HG03097 (cell line): ENCODE data around the gene VARS2.

Experiments
- ATAC-seq: cut with Tn5 transposase; IDR thresholded peaks from one replicate; pipeline ENCODE4 v1.9.1; 2021; ENCODE audit not compliant: unreplicated experiment, low FRiP score

Gene VARS2

DNA sequence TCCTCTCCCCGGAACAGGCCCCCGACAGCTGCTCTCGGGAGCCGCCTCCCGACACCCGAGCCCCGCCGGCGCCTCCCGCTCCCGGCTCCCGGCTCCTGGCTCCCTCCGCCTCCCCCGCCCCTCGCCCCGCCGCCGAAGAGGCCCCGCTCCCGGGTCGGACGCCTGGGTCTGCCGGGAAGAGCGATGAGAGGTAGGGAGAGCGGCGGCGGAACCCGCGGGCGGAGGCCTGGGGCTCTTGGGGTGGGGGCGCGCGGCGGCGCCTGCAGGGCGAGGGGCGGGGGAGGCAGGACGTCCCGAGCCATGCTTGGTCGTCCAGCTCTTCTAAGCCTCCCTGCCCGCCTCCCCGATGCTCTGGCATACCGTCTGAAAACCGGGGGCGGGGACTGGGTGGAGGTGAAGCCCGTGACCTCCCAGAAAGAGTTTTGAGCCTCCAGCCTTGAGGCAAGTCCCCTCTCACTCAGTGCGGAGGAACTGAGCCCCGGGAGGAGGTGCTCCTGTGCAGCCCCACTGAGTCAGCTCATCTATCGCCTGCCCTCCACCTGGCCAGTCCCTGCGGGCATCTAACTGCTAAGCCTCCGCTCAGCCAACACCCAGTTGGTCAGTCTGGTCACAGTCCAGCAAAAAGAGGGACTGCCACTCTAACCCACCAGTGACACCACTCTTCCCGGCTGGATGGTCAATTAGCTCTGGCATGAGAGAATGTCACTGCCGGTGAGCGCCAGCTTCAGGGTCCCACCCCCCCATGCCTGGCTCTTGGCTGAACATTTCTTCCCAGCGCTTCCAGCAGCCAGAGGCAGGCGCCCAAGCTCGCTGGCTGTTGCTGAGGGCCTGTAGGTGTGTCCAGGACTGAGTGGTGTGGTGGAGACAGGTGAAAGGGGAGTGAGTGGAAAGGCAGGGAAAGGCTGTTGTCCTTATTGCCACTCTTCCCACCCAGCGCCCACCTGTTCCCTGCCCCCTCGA lies 29.2 kb upstream of the VARS2 start:
- ATAC-seq: no peak

DNA sequence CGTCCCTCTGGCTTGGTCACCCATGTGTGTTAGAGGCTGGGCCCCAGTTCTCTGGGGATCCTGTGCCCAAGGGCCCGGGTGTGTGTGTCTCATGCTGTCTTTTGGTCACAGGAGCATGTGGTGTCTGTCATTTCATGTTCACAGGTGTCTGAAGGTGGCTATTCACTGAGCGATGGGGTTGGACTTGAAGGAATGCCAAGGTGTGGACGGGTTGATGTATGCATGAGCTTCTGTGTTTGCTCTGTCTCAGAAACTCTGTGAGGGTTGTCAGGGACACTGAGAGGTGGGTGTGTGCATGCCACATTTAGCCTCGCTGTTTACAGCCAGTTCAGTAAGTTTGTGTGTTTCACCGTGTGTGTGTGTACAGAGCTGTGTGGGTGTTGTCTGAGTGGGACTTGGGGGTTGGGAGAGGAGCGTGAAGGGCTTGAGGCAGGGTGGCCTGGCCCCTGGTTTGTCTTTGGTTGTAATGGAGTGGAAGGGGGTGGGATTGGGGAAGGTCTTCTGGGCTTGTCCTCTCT lies 28.5 kb upstream of the VARS2 start:
- ATAC-seq: no peak

- ATAC-seq: no peak
Observed at GRCh38 chr6:30885999-30886896, 27.8 kb upstream of the VARS2 start.

GRCh38 chr6:30886897-30887255 lies 27.2 kb upstream of the VARS2 start:
- ATAC-seq: no peak

DNA sequence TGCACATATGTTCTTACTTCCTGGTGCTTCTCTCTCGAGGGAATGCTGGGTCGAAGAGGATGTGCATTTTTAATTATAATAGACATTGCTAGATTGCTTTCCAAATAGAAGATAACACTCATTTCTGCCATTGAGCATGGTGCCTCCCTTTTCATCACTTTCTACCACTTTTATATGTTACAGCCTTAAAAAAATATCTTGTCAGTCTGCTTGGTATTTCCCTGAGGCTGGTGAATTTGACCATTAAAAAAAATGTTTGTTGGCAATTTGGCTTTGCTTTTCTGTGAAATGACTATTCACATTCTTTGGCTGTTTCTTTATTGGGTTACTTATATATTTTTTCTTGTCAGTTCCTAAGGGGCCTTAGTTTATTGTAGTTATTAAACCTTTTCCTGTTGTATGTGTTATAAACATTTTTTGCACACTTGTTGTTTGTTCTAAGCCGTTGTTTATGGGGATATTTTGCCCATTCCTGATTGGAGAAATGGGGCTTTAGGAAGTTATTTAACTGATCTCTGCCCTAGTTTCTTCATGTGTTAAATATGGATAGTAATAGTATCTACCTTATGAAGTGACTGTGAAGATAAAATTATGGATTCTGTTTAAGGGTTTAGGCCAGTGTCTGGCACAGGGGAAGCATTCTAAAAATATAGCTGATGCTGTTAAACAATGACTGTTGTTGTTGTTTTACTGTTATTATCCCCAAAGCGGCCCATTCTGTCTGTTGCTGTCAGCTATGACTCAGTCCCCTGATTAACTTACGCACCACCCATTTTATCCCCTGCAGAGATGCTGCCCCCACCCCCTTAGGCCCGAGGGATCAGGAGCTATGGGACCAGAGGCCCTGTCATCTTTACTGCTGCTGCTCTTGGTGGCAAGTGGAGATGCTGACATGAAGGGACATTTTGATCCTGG lies 25.9 kb upstream of the VARS2 start:
- no peak for ATAC-seq

GRCh38 chr6:30888816-30889495 lies 25.1 kb upstream of the VARS2 start:
- ATAC-seq: no peak

GRCh38 chr6:30889496-30889885 lies 24.5 kb upstream of the VARS2 start:
- ATAC-seq: no peak

DNA sequence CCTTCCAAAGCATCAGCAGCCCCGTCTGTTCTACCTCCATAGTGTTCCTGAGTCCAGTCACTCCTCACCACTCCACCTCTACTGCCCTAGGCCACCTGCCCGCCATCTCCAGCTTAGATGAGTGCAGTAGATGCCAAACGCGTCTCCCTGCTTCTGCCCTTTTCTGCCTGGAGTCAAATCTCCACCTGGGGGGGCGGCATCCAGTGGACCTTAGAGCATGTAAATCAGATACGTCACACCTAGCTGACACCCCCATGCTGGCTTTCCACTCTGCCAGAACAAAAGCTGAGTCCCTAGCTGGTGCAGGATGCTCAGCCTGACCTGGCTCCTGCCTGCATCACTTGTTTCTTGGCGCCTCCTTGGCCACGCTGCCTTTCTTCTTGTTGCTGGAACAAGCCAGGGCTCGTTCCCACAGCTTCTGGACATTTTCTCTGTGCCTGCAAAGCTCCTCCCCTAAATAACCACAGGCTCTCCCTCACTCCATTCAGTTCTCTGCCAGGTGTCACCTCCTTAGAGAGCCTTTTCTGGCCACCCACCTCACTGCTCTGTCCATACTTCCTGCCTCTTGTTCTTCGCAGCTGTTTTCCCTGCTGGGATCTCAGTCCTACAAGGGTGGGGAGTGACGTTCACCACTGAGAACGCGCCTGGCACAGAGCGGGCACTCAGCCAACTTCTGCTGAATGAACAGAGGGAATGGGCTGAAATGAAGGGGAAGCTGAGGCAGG lies 24.0 kb upstream of the VARS2 start:
- ATAC-seq: no peak

GRCh38 chr6:30890646-30891449 lies 23.2 kb upstream of the VARS2 start:
- no peak for ATAC-seq

GRCh38 chr6:30891450-30891723 lies 22.7 kb upstream of the VARS2 start:
- no peak for ATAC-seq

DNA sequence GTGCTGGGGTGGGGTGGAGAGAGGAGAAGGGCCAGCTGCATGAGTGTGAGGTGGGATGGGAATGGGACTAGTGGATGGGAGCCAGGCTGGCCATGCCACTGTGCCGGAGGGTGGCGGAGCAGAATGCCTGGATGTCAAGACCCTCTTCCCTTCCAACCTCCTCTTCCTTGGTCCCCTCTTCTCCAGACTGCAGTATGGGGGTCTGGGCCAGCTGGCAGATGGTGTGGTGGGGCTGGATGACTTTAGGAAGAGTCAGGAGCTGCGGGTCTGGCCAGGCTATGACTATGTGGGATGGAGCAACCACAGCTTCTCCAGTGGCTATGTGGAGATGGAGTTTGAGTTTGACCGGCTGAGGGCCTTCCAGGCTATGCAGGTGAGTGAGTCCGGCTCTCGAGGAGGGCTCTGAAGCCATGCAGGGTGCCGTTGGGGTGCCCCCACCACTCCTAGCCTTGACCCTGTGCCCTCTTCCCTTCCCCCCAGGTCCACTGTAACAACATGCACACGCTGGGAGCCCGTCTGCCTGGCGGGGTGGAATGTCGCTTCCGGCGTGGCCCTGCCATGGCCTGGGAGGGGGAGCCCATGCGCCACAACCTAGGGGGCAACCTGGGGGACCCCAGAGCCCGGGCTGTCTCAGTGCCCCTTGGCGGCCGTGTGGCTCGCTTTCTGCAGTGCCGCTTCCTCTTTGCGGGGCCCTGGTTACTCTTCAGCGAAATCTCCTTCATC lies 22.1 kb upstream of the VARS2 start:
- no peak for ATAC-seq

DNA sequence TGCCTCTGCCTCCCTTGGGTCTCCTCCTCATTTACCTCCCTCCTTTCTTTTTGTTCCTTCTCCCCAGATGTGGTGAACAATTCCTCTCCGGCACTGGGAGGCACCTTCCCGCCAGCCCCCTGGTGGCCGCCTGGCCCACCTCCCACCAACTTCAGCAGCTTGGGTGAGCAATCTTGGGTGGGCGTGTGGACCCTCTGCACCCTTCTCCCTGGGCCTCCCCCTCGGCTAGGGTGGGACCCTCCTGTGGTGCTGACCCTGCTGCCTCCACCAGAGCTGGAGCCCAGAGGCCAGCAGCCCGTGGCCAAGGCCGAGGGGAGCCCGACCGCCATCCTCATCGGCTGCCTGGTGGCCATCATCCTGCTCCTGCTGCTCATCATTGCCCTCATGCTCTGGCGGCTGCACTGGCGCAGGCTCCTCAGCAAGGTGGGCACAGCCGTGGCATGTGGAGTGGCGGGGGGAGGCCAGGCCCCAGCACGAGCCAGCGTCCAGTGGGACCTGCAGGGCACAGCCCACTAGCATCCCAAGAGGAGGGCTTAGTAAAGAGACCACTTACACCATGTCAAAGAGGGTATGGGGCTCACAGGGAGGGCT lies 20.9 kb upstream of the VARS2 start:
- no peak for ATAC-seq

- no peak for ATAC-seq
Observed at GRCh38 chr6:30893666-30894065, 20.4 kb upstream of the VARS2 start.

- no peak for ATAC-seq
Observed at GRCh38 chr6:30894381-30894780, 19.7 kb upstream of the VARS2 start.

GRCh38 chr6:30894935-30895334 lies 19.1 kb upstream of the VARS2 start:
- ATAC-seq: no peak

GRCh38 chr6:30895343-30895742 lies 18.7 kb upstream of the VARS2 start:
- ATAC-seq: no peak

GRCh38 chr6:30896541-30896940 lies 17.5 kb upstream of the VARS2 start:
- ATAC-seq: no peak

GRCh38 chr6:30897882-30898281 lies 16.2 kb upstream of the VARS2 start:
- ATAC-seq: no peak
